GM18951 (cell line): ENCODE data around the gene PAN2.
A peak's percentile ranks its signal among the peaks of the same experiment; 100 is the strongest.

ENCODE experiments used
- POLR2A ChIP-seq: IDR thresholded peaks from 4 replicates; pipeline ENCODE4 v1.6.1; 2011; ENCODE audit warnings: mild to moderate bottlenecking; ENCODE audit not compliant: insufficient read length, insufficient read depth; ENCODE audit errors: extremely low read depth
- in situ Hi-C: fragments of 300-500 bp; cut with MboI; formaldehyde crosslinking; loops from one replicate; pipeline ENCODE4 v1.12.0; 2022; ENCODE audit warnings: low sequenced_read_pairs, mixed read lengths, inconsistent platforms; ENCODE audit not compliant: unreplicated experiment

The PAN2 gene

DNA sequence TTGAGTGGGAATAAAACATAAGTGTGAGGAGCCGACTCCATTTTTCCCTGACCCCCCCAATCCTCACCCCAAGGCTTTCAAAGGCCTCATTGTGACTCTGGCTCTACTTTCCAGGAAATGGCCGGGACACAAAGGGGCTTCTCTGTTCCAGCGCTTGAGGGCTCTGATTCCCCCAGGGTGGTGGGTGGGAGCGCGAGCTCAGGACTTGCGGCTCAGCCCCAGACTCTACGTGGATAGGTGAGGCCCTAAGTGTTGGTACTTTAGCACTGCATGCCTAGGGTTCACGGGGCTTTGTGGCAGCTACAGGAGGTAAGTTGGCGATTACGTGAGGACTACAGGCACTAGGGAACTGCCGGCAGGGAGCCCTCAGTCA is 18.6 kb downstream of the PAN2 start:
- in situ Hi-C loops: no loop called here
- TF ChIP-seq POLR2A: no peak

DNA sequence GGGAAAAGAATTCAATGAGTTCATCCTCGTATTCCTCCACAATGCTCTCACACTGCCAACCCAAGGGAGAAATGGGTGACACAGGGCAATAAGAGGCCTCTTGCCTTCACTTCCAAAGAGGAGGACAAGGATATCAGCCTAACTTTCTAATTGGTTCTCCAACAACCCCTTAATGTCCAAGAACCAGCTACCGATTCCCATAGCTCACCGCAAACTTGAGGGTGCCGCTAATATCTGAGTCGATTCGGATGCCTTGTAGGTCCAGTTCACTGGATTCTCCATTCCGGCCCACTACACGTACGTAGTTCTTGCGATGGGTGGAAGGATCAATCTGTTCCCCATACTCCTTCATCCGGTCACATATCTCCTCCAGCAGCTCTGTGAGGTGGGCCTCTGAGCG is 22.8 kb downstream of the PAN2 start:
- TF ChIP-seq POLR2A: no peak
- in situ Hi-C loops: no loop called here

- in situ Hi-C loops: loop anchor here (5.0 kb wide), 1 partner anchor 154 kb away; no protein-coding TSS in a partner anchor
- TF ChIP-seq POLR2A: no peak
These were observed 25.1 kb downstream of the PAN2 start for GRCh38 chr12:56308714-56309113.

DNA sequence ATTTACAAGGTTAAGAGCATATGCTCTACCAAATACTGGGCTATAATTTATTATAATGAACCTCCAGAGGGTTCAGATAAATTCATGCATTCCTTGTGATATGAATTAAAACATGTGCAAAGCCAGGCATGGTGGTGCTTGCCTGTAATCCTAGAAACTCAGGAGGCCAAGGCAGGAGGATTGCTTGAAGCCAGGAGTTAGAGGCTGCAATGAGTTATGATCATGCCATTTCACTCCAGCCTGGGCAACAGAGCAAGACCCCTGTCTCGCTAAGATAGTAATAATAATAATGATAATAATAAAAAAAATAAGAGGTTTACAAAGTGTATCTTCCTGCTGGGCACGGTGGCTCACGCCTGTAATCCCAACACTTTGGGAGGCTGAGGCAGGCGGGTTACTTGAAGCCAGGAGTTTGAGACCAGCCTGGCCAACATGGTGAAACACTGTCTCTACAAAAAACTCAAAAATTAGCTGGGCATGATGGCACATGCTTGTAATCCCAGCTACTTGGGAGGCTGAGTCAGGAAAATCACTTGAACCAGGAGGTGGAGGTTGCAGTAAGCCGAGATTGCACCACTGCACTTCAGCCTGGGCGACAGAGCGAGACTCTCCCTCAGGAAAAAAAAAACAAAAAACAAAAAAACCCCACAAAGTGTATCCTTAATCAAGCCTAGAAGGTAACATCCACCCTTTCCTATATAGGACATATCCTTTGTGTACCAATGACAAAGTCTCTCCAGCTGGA is 26.4 kb downstream of the PAN2 start:
- no peak for TF ChIP-seq POLR2A
- in situ Hi-C loops: loop anchor here (5.0 kb wide), 1 partner anchor 155 kb away; no protein-coding TSS in a partner anchor

DNA sequence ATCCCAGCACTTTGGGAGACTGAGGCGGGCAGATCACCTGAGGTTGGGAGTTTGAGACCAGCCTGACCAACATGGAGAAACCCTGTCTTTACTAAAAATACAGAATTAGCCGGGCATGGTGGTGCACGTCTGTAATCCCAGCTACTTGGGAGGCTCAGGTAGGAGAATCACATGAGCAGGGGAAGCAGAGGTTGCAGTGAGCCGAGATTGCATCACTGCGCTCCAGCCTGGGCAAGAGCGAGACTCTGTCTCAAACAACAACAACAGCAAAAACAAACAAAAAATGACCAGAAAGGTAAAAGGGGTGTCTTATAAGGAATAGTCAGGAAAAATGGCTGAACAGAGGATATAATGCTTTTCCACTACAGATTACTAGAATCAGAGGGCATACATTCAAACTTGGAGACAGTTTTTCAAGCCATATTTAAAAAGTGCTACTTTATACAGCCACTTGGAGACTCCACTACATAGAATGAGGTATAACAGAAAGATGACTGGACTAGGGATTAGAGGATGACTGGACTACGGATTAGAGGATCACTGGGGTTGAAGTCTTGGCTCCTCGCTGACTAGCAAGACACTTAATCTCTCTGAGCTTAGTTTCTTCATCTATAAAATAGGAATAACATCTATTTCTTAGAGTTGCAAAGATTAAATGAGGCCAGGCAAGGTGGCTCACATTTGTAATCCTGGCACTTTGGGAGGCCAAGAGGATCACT is 28.8 kb downstream of the PAN2 start:
- in situ Hi-C loops: loop anchor here (5.0 kb wide), 1 partner anchor 157 kb away; no protein-coding TSS in a partner anchor
- TF ChIP-seq POLR2A: no peak

GRCh38 chr12:56304276-56304675 is 29.5 kb downstream of the PAN2 start:
- in situ Hi-C loops: no loop called here
- TF ChIP-seq POLR2A: no peak

GRCh38 chr12:56300644-56301464 is 32.9 kb downstream of the PAN2 start:
- in situ Hi-C loops: no loop called here
- no peak for TF ChIP-seq POLR2A

DNA sequence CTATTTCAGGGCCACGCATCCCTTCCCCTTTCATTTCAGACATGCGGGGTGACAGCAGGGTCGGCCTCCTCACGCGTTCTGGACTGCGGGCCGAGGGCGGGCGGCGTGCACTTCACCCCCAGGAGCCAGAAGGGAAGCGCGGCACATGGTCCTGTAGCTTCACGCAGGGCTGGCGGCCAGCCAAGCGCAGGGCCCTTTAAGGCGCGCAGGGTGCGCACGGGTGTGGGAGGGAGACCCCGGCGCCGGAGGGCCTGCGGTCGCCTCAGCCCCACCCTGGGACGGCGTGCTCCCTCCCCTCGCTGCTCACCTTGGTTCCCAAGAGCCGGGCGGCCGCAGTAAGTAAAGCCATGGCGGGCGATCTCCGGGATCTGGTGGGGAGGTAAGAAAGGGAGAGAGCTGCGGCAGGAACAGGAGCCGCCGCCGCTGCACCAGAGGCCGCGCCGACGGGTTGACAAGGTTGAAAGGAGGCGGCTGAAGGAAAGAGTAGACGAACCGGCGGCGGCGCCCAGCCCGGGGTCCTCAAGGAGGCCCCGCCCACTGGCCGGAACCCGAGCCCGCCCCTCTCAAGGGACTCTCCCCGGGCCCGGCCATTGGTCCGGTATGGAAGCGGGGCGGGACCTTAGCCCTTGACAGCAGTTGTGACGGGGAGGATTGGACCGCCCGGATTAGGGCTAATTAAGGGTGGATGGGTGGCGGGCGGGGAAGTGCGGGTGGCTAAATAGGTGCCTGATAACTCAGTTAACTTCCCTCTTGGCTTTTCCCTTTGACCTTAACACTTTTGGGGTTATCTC is 33.8 kb downstream of the PAN2 start, which contains the start of gene CS:
CS (minus strand) TSS at position 478 of the 791 bp plus-strand sequence; CDS start at position 349, 129 bp downstream.
- in situ Hi-C loops: no loop called here
- peak; percentile 82 for TF ChIP-seq POLR2A

GRCh38 chr12:56299308-56299852 is 34.4 kb downstream of the PAN2 start:
- no peak for TF ChIP-seq POLR2A

GRCh38 chr12:56298828-56299227 is 35.0 kb downstream of the PAN2 start:
- in situ Hi-C loops: no loop called here
- no peak for TF ChIP-seq POLR2A

More at GRCh38 chr12:56299308-56299852, 34.4 kb downstream of the PAN2 start:
- in situ Hi-C loops: no loop called here

DNA sequence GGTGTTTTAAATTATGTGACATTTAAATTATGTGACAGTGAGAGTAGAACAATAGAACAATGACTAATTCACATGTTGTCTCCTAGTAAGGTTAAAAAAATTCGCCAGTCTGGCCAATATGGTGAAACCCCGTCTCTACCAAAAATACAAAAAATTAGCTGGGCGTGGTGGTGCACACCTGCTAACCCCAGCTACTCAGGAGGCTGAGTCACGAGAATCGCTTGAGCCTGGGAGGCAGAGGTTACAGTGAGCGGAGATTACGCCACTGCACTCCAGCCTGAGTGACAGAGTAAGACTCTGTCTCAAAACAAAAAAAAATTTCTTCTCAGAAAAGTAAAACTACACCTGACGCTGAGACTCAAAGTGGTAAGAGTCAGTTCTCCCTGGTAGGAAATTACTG is 36.4 kb downstream of the PAN2 start:
- in situ Hi-C loops: no loop called here
- TF ChIP-seq POLR2A: no peak

GRCh38 chr12:56296295-56296694 is 37.5 kb downstream of the PAN2 start:
- TF ChIP-seq POLR2A: no peak
- in situ Hi-C loops: no loop called here

GRCh38 chr12:56293795-56294194 is 40.0 kb downstream of the PAN2 start:
- in situ Hi-C loops: no loop called here
- no peak for TF ChIP-seq POLR2A
